Measurements from ENCODE around the gene ARX. TPM values are rescaled to one million over a fixed set of nuclear protein-coding genes. Genes with fewer than 3 reads are reported as not detected.

Gene ARX
- polyA plus RNA-seq, 3 donors, result not detected

GRCh38 chrX:25018682-25019081 lies 2.9 kb upstream of the ARX start:
- intact Hi-C loops (cut with micrococcal nuclease), result no loop called here

GRCh38 chrX:25017667-25018247 lies 2.0 kb upstream of the ARX start:
- peaks cover 0 to 14% of the 10 kb centered on the region in 2 donors for H3K36me3 Mint-ChIP-seq
- Histone ChIP-seq H2AFZ (ENCODE audit: insufficient read depth, low read depth, low read length, poor library complexity, severe bottlenecking) (no peak overlapping the region), H3K4me3 (replicated peaks in 1 of 3; ENCODE audit: low read depth in 2 of 3, low read length in 3 of 3) (no peak overlapping the region), H3K79me2 (ENCODE audit: insufficient read depth, low read length) (no peaks in the 10 kb centered on the region), H3K27ac (ENCODE audit: low read depth in 1 of 2, low read length in 2 of 2) (no peak overlapping the region), H3K9ac (ENCODE audit: insufficient read depth, low read length, poor library complexity, severe bottlenecking) (no peak overlapping the region), H3K36me3 (replicated peaks in 1 of 2; ENCODE audit: control insufficient read depth in 1 of 2, insufficient read depth in 2 of 2, low read length in 2 of 2) (no peaks in the 10 kb centered on the region), H3K9me3 (replicated peaks in 1 of 2; ENCODE audit: control insufficient read depth in 1 of 2, insufficient read depth in 1 of 2, low read length in 2 of 2) (peaks cover 0 to 58% of the 10 kb centered on the region in 2 donors), H3K4me1 (ENCODE audit: control insufficient read depth in 1 of 2, insufficient read depth in 2 of 2, low read length in 2 of 2) (peaks cover 22 to 23% of the 10 kb centered on the region in 2 donors), H4K20me1 (ENCODE audit: insufficient read depth, low read length) (no peaks in the 10 kb centered on the region), H3K27me3 (ENCODE audit: control insufficient read depth in 2 of 2, insufficient read depth in 2 of 2, low read length in 2 of 2) (peaks cover 69 to 93% of the 10 kb centered on the region in 2 donors), H3K4me2 (replicated peaks; ENCODE audit: extremely low read depth, low read length, poor library complexity, severe bottlenecking) (no peak overlapping the region)
- H3K9me3 Mint-ChIP-seq, result peaks cover 0 to 56% (median 45%) of the 10 kb centered on the region in 7 donors
- no peak for TF ChIP-seq CTCF (IDR thresholded peaks at IDR 0.05)
- peak overlapping the region; percentile 51 to 82 for H3K4me3 Mint-ChIP-seq
- peaks cover 79 to 91% (median 87%) of the 10 kb centered on the region in 3 donors for H3K27me3 Mint-ChIP-seq (ENCODE audit: low read depth in 3 of 3)
- WGBS (ENCODE audit: insufficient coverage), result 4% methylated on average over 5 of the region's 32 CpGs
- intact Hi-C loops (cut with micrococcal nuclease), result no loop called here
- DNase-seq, result no peak
- peaks cover 47% of the 10 kb centered on the region for H3K4me1 Mint-ChIP-seq
- H3K27ac Mint-ChIP-seq, result no peak overlapping the region

More at GRCh38 chrX:25018682-25019081, 2.9 kb upstream of the ARX start:
- no peaks in the 10 kb centered on the region for H4K20me1 ChIP-seq (ENCODE audit: insufficient read depth, low read length)
- no peak overlapping the region for H3K27ac ChIP-seq (ENCODE audit: low read depth in 1 of 2, low read length in 2 of 2)
- H2AFZ ChIP-seq (ENCODE audit: insufficient read depth, low read depth, low read length, poor library complexity, severe bottlenecking), result no peak overlapping the region
- TF ChIP-seq CTCF (IDR thresholded peaks at IDR 0.05), result no peak
- H3K79me2 ChIP-seq (ENCODE audit: insufficient read depth, low read length), result no peaks in the 10 kb centered on the region
- H3K27me3 ChIP-seq (ENCODE audit: control insufficient read depth in 2 of 2, insufficient read depth in 2 of 2, low read length in 2 of 2), result peaks cover 73 to 99% of the 10 kb centered on the region in 2 donors
- no peak overlapping the region for H3K9ac ChIP-seq (ENCODE audit: insufficient read depth, low read length, poor library complexity, severe bottlenecking)
- H3K4me3 ChIP-seq (replicated peaks in 1 of 3; ENCODE audit: low read depth in 2 of 3, low read length in 3 of 3), result no peak overlapping the region
- peaks cover 46% of the 10 kb centered on the region for H3K4me1 Mint-ChIP-seq
- H3K9me3 ChIP-seq (replicated peaks in 1 of 2; ENCODE audit: control insufficient read depth in 1 of 2, insufficient read depth in 1 of 2, low read length in 2 of 2), result peaks cover 0 to 58% of the 10 kb centered on the region in 2 donors
- peaks cover 16 to 23% of the 10 kb centered on the region in 2 donors for H3K4me1 ChIP-seq (ENCODE audit: control insufficient read depth in 1 of 2, insufficient read depth in 2 of 2, low read length in 2 of 2)
- H3K36me3 ChIP-seq (replicated peaks in 1 of 2; ENCODE audit: control insufficient read depth in 1 of 2, insufficient read depth in 2 of 2, low read length in 2 of 2), result no peaks in the 10 kb centered on the region
- no CpG with 5 or more reads among the region's 3 CpGs for WGBS (ENCODE audit: insufficient coverage)
- peaks cover 84 to 94% (median 92%) of the 10 kb centered on the region in 3 donors for H3K27me3 Mint-ChIP-seq (ENCODE audit: low read depth in 3 of 3)
- DNase-seq, result no peak
- H3K27ac Mint-ChIP-seq, result no peak overlapping the region
- H3K9me3 Mint-ChIP-seq, result peaks cover 0 to 52% (median 41%) of the 10 kb centered on the region in 7 donors
- H3K36me3 Mint-ChIP-seq, result peaks cover 0 to 14% of the 10 kb centered on the region in 2 donors
- H3K4me2 ChIP-seq (replicated peaks; ENCODE audit: extremely low read depth, low read length, poor library complexity, severe bottlenecking), result no peak overlapping the region
- peak overlapping the region in 1 of 2 donors; percentile 66 for H3K4me3 Mint-ChIP-seq

All from CD14-positive monocyte (primary cell).